ENCODE results near the gene B4GALNT4.

- no peak for TF ChIP-seq POLR2AphosphoS5 (IDR thresholded peaks at IDR 0.05; ENCODE audit: low read depth, low read length)
- TF ChIP-seq POLR2A (IDR thresholded peaks at IDR 0.05; ENCODE audit: low read depth, low read length) = no peak
- no peak for TF ChIP-seq TAF1 (IDR thresholded peaks at IDR 0.05; ENCODE audit: borderline replicate concordance, low read depth, low read length)
Observed at GRCh38 chr11:363948-364761, 5.1 kb upstream of the B4GALNT4 start.
